Fibroblast of gingiva (primary cell): ENCODE measurements around the gene ADPRM.
A peak's percentile ranks its signal among the peaks of the same experiment; 100 is the strongest.
"Not testable (repeated sequence)": the region's sequence is repeated elsewhere in the genome, so short reads cannot be mapped to it uniquely, and the experiment has no call there.

Experiments
- DNase-seq: peaks from one replicate; pipeline ENCODE4 v3.0.0-alpha.2; 2011; ENCODE audit warnings: low read depth

The ADPRM gene

GRCh38 chr17:10697092-10698081 lies at the start of gene ADPRM, which contains the start of gene SCO1:
Gene ADPRM (plus strand): TSS chr17:10697594. CDS start chr17:10704927, 7,333 bp downstream.
Gene SCO1 (minus strand): TSS chr17:10697533. CDS start chr17:10697507, 26 bp downstream.
- DNase-seq: peak; percentile 92

GRCh38 chr17:10648381-10648780 lies 49.0 kb upstream of the ADPRM start:
- no peak for DNase-seq

- DNase-seq: peak; percentile 43
These were observed 48.4 kb upstream of the ADPRM start for GRCh38 chr17:10648956-10649355.

GRCh38 chr17:10649602-10650001 lies 47.8 kb upstream of the ADPRM start:
- no peak for DNase-seq

GRCh38 chr17:10651927-10652326 lies 45.5 kb upstream of the ADPRM start:
- no peak for DNase-seq

GRCh38 chr17:10652984-10653659 lies 44.3 kb upstream of the ADPRM start:
- no peak for DNase-seq

- DNase-seq: no peak
These were observed 43.4 kb upstream of the ADPRM start for GRCh38 chr17:10653987-10654386.

- DNase-seq: no peak
These were observed 40.2 kb upstream of the ADPRM start, which contains the start of gene MYH3 for GRCh38 chr17:10657148-10657547. Gene MYH3 (minus strand): TSS chr17:10657309. CDS start chr17:10655064, 2,245 bp downstream.

GRCh38 chr17:10657879-10658278 lies 39.5 kb upstream of the ADPRM start:
- no peak for DNase-seq

GRCh38 chr17:10661437-10661836 lies 36.0 kb upstream of the ADPRM start:
- no peak for DNase-seq

GRCh38 chr17:10663231-10663630 lies 34.2 kb upstream of the ADPRM start:
- DNase-seq: no peak

GRCh38 chr17:10664571-10664970 lies 32.8 kb upstream of the ADPRM start:
- no peak for DNase-seq

GRCh38 chr17:10666906-10667305 lies 30.5 kb upstream of the ADPRM start:
- peak; percentile 77 for DNase-seq

GRCh38 chr17:10668775-10669174 lies 28.6 kb upstream of the ADPRM start:
- peak; percentile 30 for DNase-seq

- DNase-seq: no peak
These were observed 24.1 kb upstream of the ADPRM start for GRCh38 chr17:10673312-10673711.

GRCh38 chr17:10674704-10675103 lies 22.7 kb upstream of the ADPRM start:
- DNase-seq: no peak

- DNase-seq: no peak
These were observed 15.4 kb upstream of the ADPRM start for GRCh38 chr17:10681866-10682446.

GRCh38 chr17:10683853-10684252 lies 13.5 kb upstream of the ADPRM start:
- DNase-seq: peak; percentile 48

- no peak for DNase-seq
These were observed 9.9 kb upstream of the ADPRM start for GRCh38 chr17:10687499-10687898.

- DNase-seq: not testable (repeated sequence)
These were observed 1.5 kb upstream of the ADPRM start for GRCh38 chr17:10695875-10696407.

- DNase-seq: peak; percentile 28
These were observed 863 bp downstream of the ADPRM start for GRCh38 chr17:10698096-10698818.
